AG09309 (cell line): Measurements from ENCODE around the gene MECP2.

Source experiments
- DNase-seq: peaks from one replicate; pipeline ENCODE4 v3.0.0-alpha.2; 2010; ENCODE audit warnings: low read depth
- H3K4me3 ChIP-seq: 2 replicates; pipeline ENCODE4 v1.5.1; 2011; ENCODE audit warnings: mild to moderate bottlenecking, low read depth, low read length, moderate library complexity; ENCODE audit not compliant: control insufficient read depth
- CTCF ChIP-seq: IDR thresholded peaks from 2 replicates; pipeline ENCODE4 v1.5.1; 2011; ENCODE audit warnings: mild to moderate bottlenecking, low read depth, low read length, inconsistent platforms; ENCODE audit not compliant: insufficient read depth, control insufficient read depth; ENCODE audit errors: missing control alignments

The MECP2 gene

GRCh38 chrX:154116426-154117211, 19.1 kb upstream of the MECP2 start:
- no peak for DNase-seq
- no peak overlapping the region for H3K4me3 ChIP-seq
- no peak for TF ChIP-seq CTCF

GRCh38 chrX:154115750-154116149, 18.2 kb upstream of the MECP2 start:
- no peak for DNase-seq
- H3K4me3 ChIP-seq = no peak overlapping the region
- no peak for TF ChIP-seq CTCF

GRCh38 chrX:154115071-154115470, 17.6 kb upstream of the MECP2 start:
- TF ChIP-seq CTCF = no peak
- DNase-seq = no peak
- H3K4me3 ChIP-seq = no peak overlapping the region

- H3K4me3 ChIP-seq = no peak overlapping the region
- no peak for DNase-seq
- TF ChIP-seq CTCF = no peak
These were observed 17.1 kb upstream of the MECP2 start for GRCh38 chrX:154114652-154115051.

- TF ChIP-seq CTCF = no peak
- no peak for DNase-seq
- H3K4me3 ChIP-seq = no peak overlapping the region
These were observed 16.2 kb upstream of the MECP2 start for GRCh38 chrX:154113729-154114128.

GRCh38 chrX:154098551-154098950, 1.0 kb upstream of the MECP2 start:
- DNase-seq = no peak
- TF ChIP-seq CTCF = no peak
- no peak overlapping the region for H3K4me3 ChIP-seq

- DNase-seq = no peak
- H3K4me3 ChIP-seq = peak overlapping the region; percentile 50
- TF ChIP-seq CTCF = no peak
These were observed 421 bp downstream of the MECP2 start for GRCh38 chrX:154097003-154097588.
